ENCODE data around the gene SPAG6. TPM values are rescaled to one million over a fixed set of nuclear protein-coding genes. Genes with fewer than 3 reads are reported as not detected.

SPAG6 gene
- total and polyA plus RNA-seq, 2 of the 4 experiments (the other 2 are of a cell fraction), result not detected

- H3K4me3 ChIP-seq (ENCODE audit: insufficient read depth, low read depth, low read length), result no peak overlapping the region
- no peak overlapping the region for H2AK5ac ChIP-seq (ENCODE audit: low read depth, low read length)
- 0 out of 2 replicates have a peak, but pooled peaks cover 2% of the 10 kb centered on the region for H3K9me1 ChIP-seq (ENCODE audit: insufficient read depth, low read length)
- H3K9ac ChIP-seq (ENCODE audit: low read depth, low read length), result no peak overlapping the region
- H3K4ac ChIP-seq (ENCODE audit: low read depth, low read length), result no peak overlapping the region
- no peak for ATAC-seq (ENCODE audit: low read depth)
- H2BK15ac ChIP-seq (ENCODE audit: low read depth, low read length), result no peak overlapping the region
- H4K5ac ChIP-seq (ENCODE audit: low read depth, low read length), result no peak overlapping the region
- H3K18ac ChIP-seq (ENCODE audit: low read depth, low read length), result no peak overlapping the region
- no TSS peak for BruUV-seq (replicated peaks)
- no peak overlapping the region for H2AFZ ChIP-seq (replicated peaks; ENCODE audit: low read length, poor library complexity)
- dilution Hi-C loops (cut with HindIII; ENCODE audit: low sequenced_read_pairs, unreplicated experiment), result no loop called here
- no peak overlapping the region for H3K27ac ChIP-seq (ENCODE audit: insufficient read depth, low read length)
- H3K56ac ChIP-seq (ENCODE audit: extremely low read depth, insufficient read depth, low read length), result no peak overlapping the region
- in situ Hi-C loops (cut with MboI; ENCODE audit: low sequenced_read_pairs), result loop anchor here (10.0 kb wide), 1 partner anchor 496 kb away; no protein-coding TSS in a partner anchor
- no peak overlapping the region for H3K4me2 ChIP-seq (ENCODE audit: low read depth, low read length)
- intact Hi-C loops (cut with micrococcal nuclease), result loop anchor here (5.0 to 10.0 kb wide), 3 partner anchors 226 to 817 kb away; no protein-coding TSS in a partner anchor
- H3K27me3 ChIP-seq (ENCODE audit: control insufficient read depth, insufficient read depth, low read length), result peaks cover 9% of the 10 kb centered on the region
- no CpG with 5 or more reads among the region's 3 CpGs for WGBS, 2 experiments (ENCODE audit: extremely low coverage in 2 of 2, insufficient read length in 1 of 2)
- H4K20me1 ChIP-seq (ENCODE audit: insufficient read depth, low read length), result peaks cover 4% of the 10 kb centered on the region; the same call in 1 of the 2 replicates
- H2AK9ac ChIP-seq (replicated peaks; ENCODE audit: low read depth, low read length, poor library complexity), result no peak overlapping the region
- H2BK20ac ChIP-seq (ENCODE audit: low read depth, low read length), result no peak overlapping the region
- H3K4me1 ChIP-seq (ENCODE audit: control insufficient read depth, insufficient read depth, low read length), result no peaks in the 10 kb centered on the region; the same call in 1 of the 2 replicates
- H3K23ac ChIP-seq (ENCODE audit: low read depth, low read length), result no peak overlapping the region
- peaks cover 3% of the 10 kb centered on the region for H3K9me3 ChIP-seq (ENCODE audit: control insufficient read depth, insufficient read depth, low read length)
- H2BK120ac ChIP-seq (ENCODE audit: low read depth, low read length), result no peak overlapping the region
- no peak for TF ChIP-seq CEBPB (IDR thresholded peaks at IDR 0.05; ENCODE audit: low read depth, low read length)
- TF ChIP-seq CTCF (conservative IDR thresholded peaks at IDR 0.05; ENCODE audit: low read depth, low read length), result no peak
- no peak for TF ChIP-seq ELK1 (IDR thresholded peaks at IDR 0.05; ENCODE audit: borderline replicate concordance, low read depth, low read length)
- TF ChIP-seq NFE2L2 (IDR thresholded peaks at IDR 0.05; ENCODE audit: low read depth, low read length), result no peak
- TF ChIP-seq MAZ (IDR thresholded peaks at IDR 0.05; ENCODE audit: borderline replicate concordance, low read depth, low read length), result no peak
- no peak for TF ChIP-seq USF2 (IDR thresholded peaks at IDR 0.05; ENCODE audit: low read depth, low read length)
- no peak for TF ChIP-seq RFX5 (IDR thresholded peaks at IDR 0.05; ENCODE audit: low read depth, low read length)
- no peak for TF ChIP-seq POLR2A (IDR thresholded peaks at IDR 0.05; ENCODE audit: low read depth, low read length)
- no peak for TF ChIP-seq MAFK (IDR thresholded peaks at IDR 0.05; ENCODE audit: low read depth, low read length)
- TF ChIP-seq SMC3 (IDR thresholded peaks at IDR 0.05; ENCODE audit: low read depth, low read length), result no peak
- TF ChIP-seq RCOR1 (IDR thresholded peaks at IDR 0.05; ENCODE audit: insufficient replicate concordance, low read length), result no peak
- no peak for TF ChIP-seq FOS (IDR thresholded peaks at IDR 0.05; ENCODE audit: low read depth, low read length)
- no peak for TF ChIP-seq RAD21 (IDR thresholded peaks at IDR 0.05; ENCODE audit: low read length)
- DNase-seq, result no peak
- ChIA-PET POLR2A (ENCODE audit: unreplicated experiment) (no interaction called here), CTCF (no interaction called here)
- no peak overlapping the region for H3K14ac ChIP-seq (replicated peaks; ENCODE audit: low read depth, low read length)
- H4K91ac ChIP-seq (ENCODE audit: insufficient read depth, low read depth, low read length), result no peak overlapping the region
- no peak overlapping the region for H2BK5ac ChIP-seq (ENCODE audit: low read depth, low read length, poor library complexity, severe bottlenecking)
- H4K8ac ChIP-seq (ENCODE audit: low read depth in 2 of 2, low read length in 2 of 2), result no peak overlapping the region
- peaks cover 14 to 19% of the 10 kb centered on the region in 2 experiments for H3K79me1 ChIP-seq (ENCODE audit: low read depth in 1 of 2, low read length in 2 of 2)
- H3K36me3 ChIP-seq (ENCODE audit: control insufficient read depth, insufficient read depth, low read length), result peaks cover 7% of the 10 kb centered on the region
These were observed 16.1 kb upstream of the SPAG6 start for GRCh38 chr10:22329150-22329549.
